ENCODE results near the gene SLC25A30. TPM values are rescaled to one million over a fixed set of nuclear protein-coding genes. Genes with fewer than 3 reads are reported as not detected.

Gene SLC25A30
- total and polyA plus RNA-seq, 2 donors (not counting 1 experiment from before 2014, with no cell fraction given) = 11.2 to 16.9 TPM

DNA sequence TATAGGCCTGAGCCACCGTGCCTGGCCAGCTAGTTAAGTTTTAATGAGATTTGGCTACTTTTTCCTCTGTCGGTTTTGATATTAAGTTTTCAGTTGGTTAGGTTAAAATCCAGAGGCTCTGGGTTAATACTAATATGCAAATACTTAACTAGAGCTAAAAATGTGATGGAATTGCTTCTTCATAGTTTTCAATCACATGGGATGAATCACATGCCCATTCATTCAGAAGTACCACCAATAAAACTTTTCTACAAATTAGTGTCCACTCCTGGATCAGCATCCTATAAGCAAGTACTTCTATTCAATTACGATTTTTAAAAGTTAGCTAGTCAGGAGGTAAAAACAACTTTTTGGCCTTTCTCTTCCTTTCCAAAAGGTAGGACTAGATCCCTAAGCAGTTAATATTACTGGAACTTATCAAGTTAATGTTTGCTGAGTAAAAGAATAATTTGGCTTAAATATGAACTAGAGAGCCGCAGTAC, 4.3 kb downstream of the SLC25A30 start:
- 100% methylated on average over 2 of the region's 4 CpGs for WGBS (ENCODE audit: insufficient coverage)
- peaks cover 63% of the 10 kb centered on the region for H3K79me2 ChIP-seq (ENCODE audit: control insufficient read depth, insufficient read depth, low read length)

More for the DNA sequence above, 4.3 kb downstream of the SLC25A30 start:
- POLR2A ChIA-PET = interaction anchor here (0.7 kb wide), 1 partner anchor 47 kb away, joined by 6 read pairs; no protein-coding TSS in a partner anchor
- no peaks in the 10 kb centered on the region for H3K27me3 Mint-ChIP-seq
- TF ChIP-seq EZH2 (IDR thresholded peaks at IDR 0.05; ENCODE audit: borderline replicate concordance, insufficient read depth, low read depth, low read length, poor library complexity, severe bottlenecking) = no peak
- TF ChIP-seq, protein P1, sequence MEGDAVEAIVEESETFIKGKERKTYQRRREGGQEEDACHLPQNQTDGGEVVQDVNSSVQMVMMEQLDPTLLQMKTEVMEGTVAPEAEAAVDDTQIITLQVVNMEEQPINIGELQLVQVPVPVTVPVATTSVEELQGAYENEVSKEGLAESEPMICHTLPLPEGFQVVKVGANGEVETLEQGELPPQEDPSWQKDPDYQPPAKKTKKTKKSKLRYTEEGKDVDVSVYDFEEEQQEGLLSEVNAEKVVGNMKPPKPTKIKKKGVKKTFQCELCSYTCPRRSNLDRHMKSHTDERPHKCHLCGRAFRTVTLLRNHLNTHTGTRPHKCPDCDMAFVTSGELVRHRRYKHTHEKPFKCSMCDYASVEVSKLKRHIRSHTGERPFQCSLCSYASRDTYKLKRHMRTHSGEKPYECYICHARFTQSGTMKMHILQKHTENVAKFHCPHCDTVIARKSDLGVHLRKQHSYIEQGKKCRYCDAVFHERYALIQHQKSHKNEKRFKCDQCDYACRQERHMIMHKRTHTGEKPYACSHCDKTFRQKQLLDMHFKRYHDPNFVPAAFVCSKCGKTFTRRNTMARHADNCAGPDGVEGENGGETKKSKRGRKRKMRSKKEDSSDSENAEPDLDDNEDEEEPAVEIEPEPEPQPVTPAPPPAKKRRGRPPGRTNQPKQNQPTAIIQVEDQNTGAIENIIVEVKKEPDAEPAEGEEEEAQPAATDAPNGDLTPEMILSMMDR (IDR thresholded peaks at IDR 0.05) = no peak
- ATAC-seq (ENCODE audit: low read depth) = no peak
- H3K4me3 ChIP-seq (ENCODE audit: control extremely low read depth in 1 of 5, extremely low read depth in 1 of 5, insufficient read depth in 1 of 5, low read depth in 2 of 5, low read length in 4 of 5) = no peak overlapping the region
- no peak overlapping the region for H3K4me3 Mint-ChIP-seq
- no peaks in the 10 kb centered on the region for H3K9me3 ChIP-seq (ENCODE audit: control extremely low read depth in 1 of 3, control insufficient read depth in 2 of 3, insufficient read depth in 1 of 3, low read length in 2 of 3)
- CTCF ChIA-PET = interaction anchor here (1.2 to 1.9 kb wide), 2 partner anchors 19 to 42 kb away, joined by 4 to 5 read pairs; no protein-coding TSS in a partner anchor
- H3K4me1 Mint-ChIP-seq = peaks cover 29% of the 10 kb centered on the region
- H3K9ac ChIP-seq (ENCODE audit: low read length) = no peak overlapping the region
- H3K9me3 Mint-ChIP-seq (ENCODE audit: insufficient read depth) = no peaks in the 10 kb centered on the region
- H2AFZ ChIP-seq (ENCODE audit: insufficient read depth, low read depth, low read length, poor library complexity, severe bottlenecking) = no peak overlapping the region
- H3K4me1 ChIP-seq (ENCODE audit: control insufficient read depth in 2 of 2, insufficient read depth in 2 of 2, low read length in 2 of 2) = peaks cover 9 to 11% of the 10 kb centered on the region in 2 donors
- H3K27me3 ChIP-seq (replicated peaks in 1 of 4; ENCODE audit: control extremely low read depth in 1 of 4, control insufficient read depth in 3 of 4, insufficient read depth in 4 of 4, low read length in 3 of 4) = no peaks in the 10 kb centered on the region
- DNase-seq = no peak
- H3K27ac ChIP-seq (ENCODE audit: low read length in 2 of 2) = no peak overlapping the region
- peaks cover 0 to 17% of the 10 kb centered on the region in 2 experiments for H3K36me3 ChIP-seq (replicated peaks in 1 of 2; ENCODE audit: control extremely low read depth in 1 of 2, control insufficient read depth in 1 of 2, extremely low read depth in 1 of 2, insufficient read depth in 2 of 2, low read length in 1 of 2)
- intact Hi-C loops (cut with micrococcal nuclease) = no loop called here
- H4K20me1 ChIP-seq (ENCODE audit: control insufficient read depth, insufficient read depth, low read length, poor library complexity, severe bottlenecking) = peaks cover 34% of the 10 kb centered on the region
- H3K4me2 ChIP-seq (replicated peaks; ENCODE audit: low read depth, low read length, poor library complexity, severe bottlenecking) = no peak overlapping the region
- H3K27ac Mint-ChIP-seq = no peak overlapping the region

Data from B cell (primary cell).